ENCODE results near the gene SYCN. TPM values are rescaled to one million over a fixed set of nuclear protein-coding genes. Genes with fewer than 3 reads are reported as not detected.
A peak's percentile ranks its signal among the peaks of the same experiment; 100 is the strongest.

The SYCN gene
- total RNA-seq, 1 donor from 2014 or later = not detected

- peak; percentile 44 for DNase-seq (ENCODE audit: low read depth)
These were observed 9.1 kb downstream of the SYCN start for GRCh38 chr19:39194832-39195542.

GRCh38 chr19:39193803-39194202 lies 10.3 kb downstream of the SYCN start:
- DNase-seq (ENCODE audit: low read depth) = peak; percentile 59

DNA sequence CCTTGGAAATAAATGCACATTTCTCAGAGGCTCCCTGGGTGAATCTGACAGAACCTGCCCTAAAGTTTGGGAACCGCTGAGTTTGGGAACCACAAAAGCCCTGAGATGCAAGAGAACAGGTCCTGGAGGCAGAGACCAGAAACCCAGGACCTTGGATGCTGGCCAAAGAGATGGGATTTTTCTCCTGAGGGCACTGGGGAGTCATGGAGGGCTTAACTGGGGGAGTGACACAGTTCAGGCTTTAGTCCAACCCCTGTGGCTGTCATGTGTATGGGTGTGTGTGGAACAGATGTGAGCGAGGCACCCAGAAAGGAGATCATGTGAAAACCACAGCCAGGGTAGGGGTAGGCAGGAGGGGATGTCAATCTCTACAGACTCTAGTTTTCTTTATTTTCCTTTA lies 11.2 kb downstream of the SYCN start:
- DNase-seq (ENCODE audit: low read depth) = no peak

GRCh38 chr19:39190768-39191167 lies 13.3 kb downstream of the SYCN start:
- DNase-seq (ENCODE audit: low read depth) = no peak

GRCh38 chr19:39188960-39189359 lies 15.1 kb downstream of the SYCN start:
- DNase-seq (ENCODE audit: low read depth) = no peak

DNA sequence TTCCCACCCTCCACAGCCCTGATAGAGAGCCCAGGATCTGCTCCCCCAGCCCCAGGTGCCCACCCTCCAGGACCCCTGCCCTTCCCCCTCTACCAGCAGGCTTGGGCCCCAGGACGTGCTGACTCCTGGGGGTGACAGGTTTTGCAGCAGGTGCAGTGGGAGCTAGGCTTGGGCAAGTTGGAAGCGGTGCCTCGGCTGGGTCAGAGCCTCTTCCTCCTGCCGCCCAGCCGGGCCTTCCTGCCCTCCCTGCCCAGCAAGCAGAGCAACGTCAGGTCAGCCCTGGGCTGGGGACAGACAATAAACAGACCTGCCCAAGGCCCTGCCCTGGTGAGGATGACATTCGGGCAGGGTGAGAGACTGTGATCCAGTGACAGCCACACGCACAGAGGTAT lies 16.5 kb downstream of the SYCN start:
- no peak for DNase-seq (ENCODE audit: low read depth)

- no peak for DNase-seq (ENCODE audit: low read depth)
These were observed 17.7 kb downstream of the SYCN start for GRCh38 chr19:39186391-39186790.

- DNase-seq (ENCODE audit: low read depth) = no peak
These were observed 21.0 kb downstream of the SYCN start for GRCh38 chr19:39183104-39183503.

- DNase-seq (ENCODE audit: low read depth) = no peak
These were observed 21.9 kb downstream of the SYCN start for GRCh38 chr19:39182174-39182505.

DNA sequence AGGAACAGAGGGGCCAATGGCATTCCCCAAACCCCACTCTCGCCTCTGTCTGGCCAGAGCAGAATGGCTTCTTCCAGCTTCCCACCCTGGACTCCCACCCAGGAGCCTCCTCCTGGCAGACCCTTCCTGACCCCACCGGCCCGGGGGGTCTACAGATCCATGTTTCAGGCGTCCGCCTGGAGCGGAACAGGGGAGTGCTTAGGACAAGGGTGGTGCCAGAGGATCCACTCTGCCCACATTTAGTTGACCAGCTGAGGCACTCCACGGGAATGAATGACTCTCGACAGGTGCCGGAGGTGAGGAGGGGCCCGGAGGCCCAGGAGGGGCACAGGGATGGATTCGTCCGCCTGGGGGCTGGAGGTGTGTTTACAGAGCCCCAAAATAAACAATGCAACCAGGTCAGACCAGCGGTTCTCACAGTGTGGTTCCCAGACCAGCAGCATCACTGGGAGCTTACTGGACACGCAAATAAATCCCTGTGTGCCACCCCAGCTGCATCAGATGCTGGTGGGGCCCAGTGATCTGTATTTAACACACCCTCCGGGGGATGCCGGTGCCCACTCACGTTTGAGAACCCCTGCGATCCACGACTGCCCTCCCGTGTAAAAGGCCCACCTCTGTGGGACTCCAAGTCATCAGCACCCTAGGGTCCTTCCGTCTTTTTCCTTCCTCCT lies 22.4 kb downstream of the SYCN start:
- no peak for DNase-seq (ENCODE audit: low read depth)

DNA sequence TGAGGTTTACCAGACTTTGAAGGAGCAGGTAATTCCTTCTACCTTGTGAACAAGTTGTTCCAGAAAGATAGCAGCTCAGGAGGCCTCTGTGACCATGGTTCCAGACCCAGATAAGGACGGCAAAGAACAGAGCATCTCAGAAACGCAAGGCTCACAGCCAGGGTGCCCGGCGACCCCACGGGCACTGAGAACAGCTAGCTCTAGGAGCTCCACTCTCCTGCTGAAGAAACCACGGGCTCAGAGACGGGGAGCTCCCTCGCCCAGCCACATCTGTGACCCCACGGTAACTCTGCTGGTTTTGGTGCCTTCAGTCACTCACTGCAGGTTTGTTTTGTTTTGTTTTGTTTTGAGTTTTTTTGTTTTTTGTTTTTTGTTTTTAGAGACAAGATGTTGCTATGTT lies 23.3 kb downstream of the SYCN start:
- DNase-seq (ENCODE audit: low read depth) = no peak

DNA sequence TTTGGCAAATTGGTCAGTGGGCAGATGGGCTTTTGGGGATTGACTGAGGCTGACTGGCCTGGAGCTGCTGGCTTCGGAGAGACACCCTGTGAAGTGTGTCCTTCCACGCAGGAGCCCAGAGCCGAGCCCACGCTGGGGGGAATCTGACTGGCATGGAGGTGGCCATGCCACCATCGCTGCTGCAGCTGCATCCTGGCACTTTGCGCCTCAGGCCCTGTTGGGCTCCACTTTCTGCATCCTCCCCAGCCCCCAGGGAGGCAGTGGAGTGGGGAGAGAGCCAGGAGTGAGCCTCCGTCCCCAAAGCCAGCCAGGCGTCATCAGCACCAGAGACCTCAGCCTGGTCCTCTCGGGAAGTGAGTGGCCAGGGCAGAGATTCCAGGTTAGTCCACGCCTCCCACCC lies 24.3 kb downstream of the SYCN start:
- DNase-seq (ENCODE audit: low read depth) = no peak

DNA sequence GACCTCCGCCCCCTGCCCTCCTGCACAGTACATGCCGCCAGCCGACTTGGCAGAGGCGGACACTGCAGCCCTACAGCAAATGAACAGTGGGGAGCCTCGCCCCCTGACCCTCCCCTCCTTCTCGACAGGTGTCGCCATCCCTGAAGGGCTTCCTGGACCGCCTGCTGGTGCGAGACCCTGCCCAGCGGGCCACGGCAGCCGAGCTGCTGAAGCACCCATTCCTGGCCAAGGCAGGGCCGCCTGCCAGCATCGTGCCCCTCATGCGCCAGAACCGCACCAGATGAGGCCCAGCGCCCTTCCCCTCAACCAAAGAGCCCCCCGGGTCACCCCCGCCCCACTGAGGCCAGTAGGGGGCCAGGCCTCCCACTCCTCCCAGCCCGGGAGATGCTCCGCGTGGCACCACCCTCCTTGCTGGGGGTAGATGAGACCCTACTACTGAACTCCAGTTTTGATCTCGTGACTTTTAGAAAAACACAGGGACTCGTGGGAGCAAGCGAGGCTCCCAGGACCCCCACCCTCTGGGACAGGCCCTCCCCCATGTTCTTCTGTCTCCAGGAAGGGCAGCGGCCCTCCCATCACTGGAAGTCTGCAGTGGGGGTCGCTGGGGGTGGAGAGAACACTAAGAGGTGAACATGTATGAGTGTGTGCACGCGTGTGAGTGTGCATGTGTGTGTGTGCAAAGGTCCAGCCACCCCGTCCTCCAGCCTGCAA lies 25.6 kb downstream of the SYCN start:
- DNase-seq (ENCODE audit: low read depth) = no peak

- DNase-seq (ENCODE audit: low read depth) = no peak
These were observed 26.3 kb downstream of the SYCN start for GRCh38 chr19:39177736-39178135.

DNA sequence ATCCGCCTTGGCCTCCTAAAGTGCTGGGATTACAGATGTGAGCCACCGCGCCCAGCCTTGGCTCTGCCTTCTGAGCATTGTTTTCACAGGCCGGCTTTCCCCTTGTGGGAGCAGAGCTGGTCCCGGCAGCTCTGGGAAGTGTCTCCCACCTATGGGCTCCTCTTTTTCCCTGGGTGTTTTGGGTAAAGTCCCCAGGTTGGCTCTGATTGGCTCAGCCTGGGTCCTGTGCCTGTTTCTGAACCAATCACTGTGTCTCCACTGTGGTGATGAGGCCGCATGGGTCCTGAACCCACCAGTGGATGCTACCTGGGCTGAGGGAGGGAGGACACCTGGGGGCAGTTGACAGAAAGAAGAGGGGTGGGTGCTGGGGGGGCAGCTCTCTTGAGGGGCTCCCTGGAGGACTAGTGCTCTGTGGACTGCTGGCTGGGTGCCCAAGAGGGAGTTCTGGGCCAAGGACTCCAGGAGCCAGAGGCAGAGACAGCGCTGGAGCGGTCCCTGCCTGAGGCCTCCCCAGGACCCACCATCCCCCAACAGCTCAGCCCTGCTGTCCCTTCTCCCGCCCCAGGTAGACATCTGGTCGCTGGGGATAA lies 26.9 kb downstream of the SYCN start:
- DNase-seq (ENCODE audit: low read depth) = no peak

- DNase-seq (ENCODE audit: low read depth) = no peak
These were observed 28.5 kb downstream of the SYCN start for GRCh38 chr19:39175564-39175963.

GRCh38 chr19:39174558-39175544 lies 29.2 kb downstream of the SYCN start:
- DNase-seq (ENCODE audit: low read depth) = no peak

GRCh38 chr19:39174142-39174541 lies 29.9 kb downstream of the SYCN start:
- no peak for DNase-seq (ENCODE audit: low read depth)

- no peak for DNase-seq (ENCODE audit: low read depth)
These were observed 30.5 kb downstream of the SYCN start for GRCh38 chr19:39173502-39173991.

DNA sequence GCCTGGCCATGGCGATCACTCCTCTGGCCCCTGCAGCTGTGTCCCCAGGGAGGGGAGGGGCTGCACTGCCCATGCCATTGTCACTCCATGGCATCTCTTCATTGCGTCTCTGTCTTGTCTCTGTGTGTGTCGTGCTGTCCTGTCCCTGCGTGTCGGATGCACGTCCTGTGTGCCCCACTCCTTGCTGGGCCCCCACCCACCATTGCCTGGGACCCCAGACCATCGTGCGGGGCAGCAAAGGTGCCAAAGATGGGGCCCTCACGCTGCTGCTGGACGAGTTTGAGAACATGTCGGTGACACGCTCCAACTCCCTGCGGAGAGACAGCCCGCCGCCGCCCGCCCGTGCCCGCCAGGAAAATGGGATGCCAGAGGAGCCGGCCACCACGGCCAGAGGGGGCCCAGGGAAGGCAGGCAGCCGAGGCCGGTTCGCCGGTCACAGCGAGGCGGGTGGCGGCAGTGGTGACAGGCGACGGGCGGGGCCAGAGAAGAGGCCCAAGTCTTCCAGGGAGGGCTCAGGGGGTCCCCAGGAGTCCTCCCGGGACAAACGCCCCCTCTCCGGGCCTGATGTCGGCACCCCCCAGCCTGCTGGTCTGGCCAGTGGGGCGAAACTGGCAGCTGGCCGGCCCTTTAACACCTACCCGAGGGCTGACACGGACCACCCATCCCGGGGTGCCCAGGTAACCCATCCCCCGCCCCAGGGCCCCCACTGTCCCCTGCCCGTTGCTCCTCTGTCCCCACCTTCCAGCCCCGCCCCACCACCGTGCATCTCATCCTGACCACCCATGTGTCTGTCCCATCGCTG lies 31.2 kb downstream of the SYCN start:
- no peak for DNase-seq (ENCODE audit: low read depth)
